GM06990 (cell line): ENCODE measurements around the gene GALNT14.

Source experiments
- DNase-seq: peaks from one replicate; pipeline ENCODE4 v3.0.0-alpha.2; 2011; ENCODE audit not compliant: insufficient read length; ENCODE audit errors: extremely low read depth
- H3K27me3 ChIP-seq: replicated peaks from 2 replicates; pipeline ENCODE4 v1.6.0; 2011; ENCODE audit warnings: low read length; ENCODE audit not compliant: control insufficient read depth, insufficient read depth
- H3K36me3 ChIP-seq: 2 replicates; pipeline ENCODE4 v1.5.1; 2011; ENCODE audit warnings: low read length; ENCODE audit not compliant: control insufficient read depth, insufficient read depth
- H3K4me3 ChIP-seq: replicated peaks from 2 replicates; pipeline ENCODE4 v1.5.1; 2011; ENCODE audit warnings: low read depth, mild to moderate bottlenecking, control low read depth, low read length
- CTCF ChIP-seq: IDR thresholded peaks from 2 replicates; pipeline ENCODE4 v1.5.1; 2011; ENCODE audit warnings: low read length, control low read depth, mild to moderate bottlenecking, inconsistent platforms; ENCODE audit not compliant: insufficient read depth, poor library complexity, severe bottlenecking

The GALNT14 gene

GRCh38 chr2:30985493-30986230 lies 152.6 kb downstream of the GALNT14 start:
- no peaks in the 10 kb centered on the region; the same call in 1 of the 2 replicates for H3K27me3 ChIP-seq
- no peak for TF ChIP-seq CTCF
- H3K36me3 ChIP-seq: no peaks in the 10 kb centered on the region
- DNase-seq: no peak
- H3K4me3 ChIP-seq: no peak overlapping the region

GRCh38 chr2:30984148-30984547 lies 154.1 kb downstream of the GALNT14 start:
- no peaks in the 10 kb centered on the region; the same call in 1 of the 2 replicates for H3K27me3 ChIP-seq
- no peak overlapping the region for H3K4me3 ChIP-seq
- no peaks in the 10 kb centered on the region for H3K36me3 ChIP-seq
- TF ChIP-seq CTCF: no peak
- DNase-seq: no peak

GRCh38 chr2:30981510-30981909 lies 156.7 kb downstream of the GALNT14 start:
- TF ChIP-seq CTCF: no peak
- Histone ChIP-seq H3K36me3 (no peaks in the 10 kb centered on the region), H3K27me3 (no peaks in the 10 kb centered on the region), H3K4me3 (no peak overlapping the region)
- no peak for DNase-seq

GRCh38 chr2:30981096-30981495 lies 157.1 kb downstream of the GALNT14 start:
- no peak for DNase-seq
- Histone ChIP-seq H3K27me3 (no peaks in the 10 kb centered on the region), H3K4me3 (no peak overlapping the region), H3K36me3 (no peaks in the 10 kb centered on the region)
- no peak for TF ChIP-seq CTCF

- no peak overlapping the region for H3K4me3 ChIP-seq
- DNase-seq: no peak
- H3K36me3 ChIP-seq: no peaks in the 10 kb centered on the region
- H3K27me3 ChIP-seq: no peaks in the 10 kb centered on the region
- TF ChIP-seq CTCF: no peak
These were observed 158.4 kb downstream of the GALNT14 start for GRCh38 chr2:30979822-30980245.

- no peak overlapping the region for H3K4me3 ChIP-seq
- no peak for TF ChIP-seq CTCF
- H3K36me3 ChIP-seq: no peaks in the 10 kb centered on the region
- H3K27me3 ChIP-seq: no peaks in the 10 kb centered on the region
- no peak for DNase-seq
These were observed 159.4 kb downstream of the GALNT14 start for GRCh38 chr2:30978854-30979253.
